ENCODE measurements around the gene TMEM255B. TPM values are rescaled to one million over a fixed set of nuclear protein-coding genes. Genes with fewer than 3 reads are reported as not detected.
"Not testable (repeated sequence)": the region's sequence is repeated elsewhere in the genome, so short reads cannot be mapped to it uniquely, and the experiment has no call there.

TMEM255B gene
- total RNA-seq, 4 donors from 2014 or later = 1.8 to 17.3 (median 3.5) TPM; not detected in 1

DNA sequence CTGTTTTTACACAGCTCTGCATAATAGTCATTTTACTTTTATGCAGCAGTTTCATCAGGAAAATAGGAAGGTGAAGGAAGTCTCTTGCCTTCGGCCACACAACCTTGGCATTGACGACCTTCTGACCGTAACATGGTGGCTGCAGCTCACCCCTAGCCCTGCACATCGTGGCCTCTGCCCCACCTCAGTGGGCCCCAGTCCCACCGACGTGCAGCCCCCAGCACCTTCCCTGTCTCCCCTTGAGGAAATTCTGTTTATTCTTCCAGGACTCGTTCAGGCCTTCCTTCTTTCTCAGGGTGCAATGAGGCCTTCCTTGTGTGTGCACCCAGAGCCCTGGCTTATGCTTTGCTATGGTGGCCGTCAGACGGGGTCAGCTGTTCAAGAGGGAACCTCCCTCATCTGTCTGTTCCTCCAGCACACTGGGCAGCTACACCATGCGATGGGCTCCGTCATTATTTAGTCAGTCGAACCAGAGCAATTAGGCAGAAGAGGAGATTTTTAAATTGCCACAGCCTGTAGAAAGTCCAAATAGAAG, 33.3 kb downstream of the TMEM255B start:
- no peak for TF ChIP-seq POLR2A (IDR thresholded peaks at IDR 0.05)
- TF ChIP-seq, protein P1, sequence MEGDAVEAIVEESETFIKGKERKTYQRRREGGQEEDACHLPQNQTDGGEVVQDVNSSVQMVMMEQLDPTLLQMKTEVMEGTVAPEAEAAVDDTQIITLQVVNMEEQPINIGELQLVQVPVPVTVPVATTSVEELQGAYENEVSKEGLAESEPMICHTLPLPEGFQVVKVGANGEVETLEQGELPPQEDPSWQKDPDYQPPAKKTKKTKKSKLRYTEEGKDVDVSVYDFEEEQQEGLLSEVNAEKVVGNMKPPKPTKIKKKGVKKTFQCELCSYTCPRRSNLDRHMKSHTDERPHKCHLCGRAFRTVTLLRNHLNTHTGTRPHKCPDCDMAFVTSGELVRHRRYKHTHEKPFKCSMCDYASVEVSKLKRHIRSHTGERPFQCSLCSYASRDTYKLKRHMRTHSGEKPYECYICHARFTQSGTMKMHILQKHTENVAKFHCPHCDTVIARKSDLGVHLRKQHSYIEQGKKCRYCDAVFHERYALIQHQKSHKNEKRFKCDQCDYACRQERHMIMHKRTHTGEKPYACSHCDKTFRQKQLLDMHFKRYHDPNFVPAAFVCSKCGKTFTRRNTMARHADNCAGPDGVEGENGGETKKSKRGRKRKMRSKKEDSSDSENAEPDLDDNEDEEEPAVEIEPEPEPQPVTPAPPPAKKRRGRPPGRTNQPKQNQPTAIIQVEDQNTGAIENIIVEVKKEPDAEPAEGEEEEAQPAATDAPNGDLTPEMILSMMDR (IDR thresholded peaks at IDR 0.05) = no peak
- Histone ChIP-seq H3K9me3 (no peaks in the 10 kb centered on the region), H3K4me3 (no peak overlapping the region), H3K27me3 (no peaks in the 10 kb centered on the region), H3K27ac (no peak overlapping the region), H3K4me1 (no peaks in the 10 kb centered on the region), H3K36me3 (no peaks in the 10 kb centered on the region)
- DNase-seq = peak in 1 of 3 donors; percentile 30

DNA sequence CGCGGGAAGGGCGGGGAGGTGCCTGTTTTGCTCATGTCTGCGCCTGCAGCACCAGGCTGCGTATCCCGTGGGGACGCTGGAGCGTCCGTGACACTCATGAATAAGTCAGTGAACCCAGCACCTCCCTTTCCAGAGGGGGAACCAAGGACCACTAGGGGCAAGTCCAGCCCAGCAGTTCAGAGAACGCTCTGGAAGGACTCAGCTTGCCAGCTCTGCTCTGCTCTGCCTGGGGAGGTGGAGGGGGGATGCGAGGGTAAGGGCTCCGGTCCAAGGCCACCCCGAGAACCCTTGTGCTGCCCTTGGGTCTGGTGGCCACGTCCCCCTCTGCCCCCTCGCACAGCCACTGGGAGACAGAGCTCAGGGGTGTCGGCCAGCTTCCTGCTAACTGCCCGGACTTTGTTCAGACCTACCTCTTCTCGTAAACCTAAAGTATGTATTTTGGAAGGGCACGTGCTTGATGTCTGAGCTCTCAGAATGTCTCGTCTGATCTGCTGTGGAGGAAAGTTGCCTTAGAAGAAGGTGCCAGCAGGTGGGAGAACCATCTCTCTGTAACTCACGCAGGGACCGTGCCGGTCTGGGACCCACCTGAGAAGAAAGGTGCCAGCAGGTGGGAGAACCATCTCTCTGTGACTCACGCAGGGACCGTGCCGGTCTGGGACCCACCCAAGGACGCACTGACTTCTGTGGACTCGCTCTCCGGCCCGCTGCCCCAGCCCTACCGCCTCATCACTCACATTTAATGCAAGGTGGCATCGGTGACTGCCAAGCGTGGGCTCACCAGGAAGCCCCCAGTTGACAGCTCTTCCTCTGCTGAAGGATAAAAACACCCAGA, 34.1 kb downstream of the TMEM255B start:
- Histone ChIP-seq H3K27ac (no peak overlapping the region), H3K27me3 (no peaks in the 10 kb centered on the region), H3K36me3 (no peaks in the 10 kb centered on the region), H3K9me3 (no peaks in the 10 kb centered on the region), H3K4me3 (no peak overlapping the region), H3K4me1 (no peaks in the 10 kb centered on the region)
- peak in 1 of 3 donors; percentile 47 for DNase-seq
- TF ChIP-seq POLR2A (IDR thresholded peaks at IDR 0.05) = no peak
- TF ChIP-seq, protein P1 (IDR thresholded peaks at IDR 0.05) = no peak

DNA sequence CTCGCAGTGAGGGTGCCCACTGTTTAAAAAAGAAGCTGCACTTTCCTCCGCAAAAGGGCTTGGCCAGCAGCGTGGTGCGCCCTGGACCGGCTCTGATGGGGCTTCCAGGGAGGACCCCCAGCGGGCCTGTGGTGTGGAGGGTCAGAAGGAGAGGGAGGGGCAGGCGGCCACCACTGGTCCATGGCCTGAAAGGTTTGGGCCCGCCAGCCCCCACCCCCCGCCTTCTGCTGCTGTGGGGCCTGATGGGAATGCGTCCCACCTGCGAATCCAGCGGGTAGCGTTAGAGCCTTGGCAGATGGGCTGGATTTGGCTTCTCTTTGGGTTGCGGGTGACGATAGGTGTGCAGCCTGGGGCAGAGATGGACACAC, 34.7 kb downstream of the TMEM255B start:
- H3K27me3 ChIP-seq = no peaks in the 10 kb centered on the region
- H3K27ac ChIP-seq = no peak overlapping the region
- H3K4me1 ChIP-seq = no peaks in the 10 kb centered on the region
- DNase-seq = peak in 1 of 3 donors; percentile 28
- no peak overlapping the region for H3K4me3 ChIP-seq
- H3K36me3 ChIP-seq = no peaks in the 10 kb centered on the region
- H3K9me3 ChIP-seq = no peaks in the 10 kb centered on the region
- TF ChIP-seq POLR2A (IDR thresholded peaks at IDR 0.05) = no peak
- TF ChIP-seq, protein P1 (IDR thresholded peaks at IDR 0.05) = no peak

DNA sequence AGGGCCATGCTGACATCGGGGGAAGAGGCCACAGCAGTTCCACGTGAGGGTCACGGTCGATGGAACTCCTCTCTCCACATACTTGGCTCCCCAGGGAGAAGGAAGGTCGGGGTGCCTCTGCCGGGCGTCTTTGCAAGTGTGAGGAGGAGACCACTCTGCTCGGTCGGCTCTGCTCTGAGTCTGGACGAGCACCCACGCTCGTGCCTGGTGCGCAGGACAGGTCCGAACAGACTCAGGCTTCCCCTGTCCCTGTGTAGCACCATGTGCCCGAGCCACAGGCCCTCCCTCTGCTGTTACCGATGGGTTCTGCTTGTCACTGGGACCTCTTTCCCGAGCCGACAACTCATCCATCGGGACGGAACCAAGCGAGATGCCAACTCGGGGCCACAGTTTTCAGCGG, 35.1 kb downstream of the TMEM255B start:
- TF ChIP-seq, protein P1 (IDR thresholded peaks at IDR 0.05) = no peak
- no peak for TF ChIP-seq POLR2A (IDR thresholded peaks at IDR 0.05)
- Histone ChIP-seq H3K4me1 (no peaks in the 10 kb centered on the region), H3K9me3 (no peaks in the 10 kb centered on the region), H3K27ac (no peak overlapping the region), H3K4me3 (no peak overlapping the region), H3K27me3 (no peaks in the 10 kb centered on the region), H3K36me3 (no peaks in the 10 kb centered on the region)
- DNase-seq = peak in 1 of 3 donors; percentile 32

DNA sequence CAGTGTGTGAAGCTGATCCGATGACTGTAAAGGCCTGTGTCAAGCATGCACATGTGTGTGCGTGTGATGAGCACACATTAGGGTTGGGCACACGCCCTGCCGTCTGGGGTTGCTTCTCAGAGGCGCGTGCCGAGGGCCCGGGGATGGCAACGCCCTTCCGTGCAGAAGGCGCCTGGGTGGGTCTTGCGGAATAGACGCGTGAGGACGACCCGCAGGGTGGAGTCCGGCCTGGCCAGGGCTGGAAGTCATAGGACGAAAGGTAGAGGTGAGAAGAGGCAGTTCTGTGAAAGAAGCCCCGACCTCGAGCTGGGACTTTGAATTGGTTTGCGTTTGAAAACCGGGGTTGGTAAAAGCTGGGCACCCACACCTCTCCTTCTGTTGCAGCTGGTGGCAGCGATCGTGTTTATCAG, 35.7 kb downstream of the TMEM255B start:
- H3K4me3 ChIP-seq = no peak overlapping the region
- no peaks in the 10 kb centered on the region for H3K4me1 ChIP-seq
- TF ChIP-seq, protein P1 (IDR thresholded peaks at IDR 0.05) = no peak
- no peak for TF ChIP-seq POLR2A (IDR thresholded peaks at IDR 0.05)
- no peak overlapping the region for H3K27ac ChIP-seq
- no peaks in the 10 kb centered on the region for H3K36me3 ChIP-seq
- peak in 1 of 3 donors; percentile 39 for DNase-seq
- H3K27me3 ChIP-seq = no peaks in the 10 kb centered on the region
- H3K9me3 ChIP-seq = no peaks in the 10 kb centered on the region

DNA sequence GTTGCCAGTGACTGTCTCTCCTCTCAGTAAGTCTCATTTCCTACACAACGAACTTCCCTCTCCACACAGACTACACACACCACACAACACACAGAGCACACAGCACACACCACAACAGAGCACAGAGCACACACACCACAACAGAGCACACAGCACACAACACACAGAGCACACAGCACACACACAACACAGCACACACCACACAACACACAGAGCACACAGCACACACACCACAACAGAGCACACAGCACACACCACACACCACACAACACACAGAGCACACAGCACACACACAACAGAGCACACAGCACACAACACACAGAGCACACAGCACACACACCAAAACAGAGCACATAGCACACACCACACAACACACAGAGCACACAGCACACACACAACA, 36.3 kb downstream of the TMEM255B start:
- H3K9me3 ChIP-seq, H3K36me3 ChIP-seq, H3K27me3 ChIP-seq, H3K4me1 ChIP-seq, H3K27ac ChIP-seq, DNase-seq, H3K4me3 ChIP-seq: not testable (repeated sequence)

Measured in Peyer's patch (tissue), 4 donors.